Measurements from ENCODE around the gene ZFAND3. TPM values are rescaled to one million over a fixed set of nuclear protein-coding genes. Genes with fewer than 3 reads are reported as not detected.

Gene ZFAND3
- total RNA-seq, 4 donors from 2014 or later: 43.5 to 73.1 (median 49.0) TPM

- TF ChIP-seq, protein P1, sequence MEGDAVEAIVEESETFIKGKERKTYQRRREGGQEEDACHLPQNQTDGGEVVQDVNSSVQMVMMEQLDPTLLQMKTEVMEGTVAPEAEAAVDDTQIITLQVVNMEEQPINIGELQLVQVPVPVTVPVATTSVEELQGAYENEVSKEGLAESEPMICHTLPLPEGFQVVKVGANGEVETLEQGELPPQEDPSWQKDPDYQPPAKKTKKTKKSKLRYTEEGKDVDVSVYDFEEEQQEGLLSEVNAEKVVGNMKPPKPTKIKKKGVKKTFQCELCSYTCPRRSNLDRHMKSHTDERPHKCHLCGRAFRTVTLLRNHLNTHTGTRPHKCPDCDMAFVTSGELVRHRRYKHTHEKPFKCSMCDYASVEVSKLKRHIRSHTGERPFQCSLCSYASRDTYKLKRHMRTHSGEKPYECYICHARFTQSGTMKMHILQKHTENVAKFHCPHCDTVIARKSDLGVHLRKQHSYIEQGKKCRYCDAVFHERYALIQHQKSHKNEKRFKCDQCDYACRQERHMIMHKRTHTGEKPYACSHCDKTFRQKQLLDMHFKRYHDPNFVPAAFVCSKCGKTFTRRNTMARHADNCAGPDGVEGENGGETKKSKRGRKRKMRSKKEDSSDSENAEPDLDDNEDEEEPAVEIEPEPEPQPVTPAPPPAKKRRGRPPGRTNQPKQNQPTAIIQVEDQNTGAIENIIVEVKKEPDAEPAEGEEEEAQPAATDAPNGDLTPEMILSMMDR (IDR thresholded peaks at IDR 0.05; ENCODE audit: low read depth): no peak
These were observed 226.3 kb downstream of the ZFAND3 start for GRCh38 chr6:38045701-38046305.

DNA sequence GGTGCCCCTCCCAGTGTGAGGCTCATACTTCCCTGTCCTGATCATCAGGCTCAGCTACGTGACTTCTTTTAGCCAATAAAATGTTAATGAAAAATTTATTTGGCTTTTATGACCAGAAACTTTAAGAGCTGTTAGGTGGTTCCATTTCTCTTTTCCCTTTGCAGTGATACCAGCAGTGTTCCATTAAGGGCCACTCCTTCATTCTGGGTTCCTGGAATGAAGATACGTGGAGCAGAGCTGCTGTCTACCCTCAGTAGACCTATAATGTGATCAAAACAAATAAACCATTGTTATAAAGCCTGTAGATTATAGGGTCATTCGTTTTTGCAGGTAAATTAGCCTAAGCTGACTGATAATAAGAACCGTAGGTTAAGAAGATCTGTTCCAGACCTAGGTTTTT lies 228.0 kb downstream of the ZFAND3 start:
- TF ChIP-seq, protein P1 (IDR thresholded peaks at IDR 0.05; ENCODE audit: low read depth): no peak

DNA sequence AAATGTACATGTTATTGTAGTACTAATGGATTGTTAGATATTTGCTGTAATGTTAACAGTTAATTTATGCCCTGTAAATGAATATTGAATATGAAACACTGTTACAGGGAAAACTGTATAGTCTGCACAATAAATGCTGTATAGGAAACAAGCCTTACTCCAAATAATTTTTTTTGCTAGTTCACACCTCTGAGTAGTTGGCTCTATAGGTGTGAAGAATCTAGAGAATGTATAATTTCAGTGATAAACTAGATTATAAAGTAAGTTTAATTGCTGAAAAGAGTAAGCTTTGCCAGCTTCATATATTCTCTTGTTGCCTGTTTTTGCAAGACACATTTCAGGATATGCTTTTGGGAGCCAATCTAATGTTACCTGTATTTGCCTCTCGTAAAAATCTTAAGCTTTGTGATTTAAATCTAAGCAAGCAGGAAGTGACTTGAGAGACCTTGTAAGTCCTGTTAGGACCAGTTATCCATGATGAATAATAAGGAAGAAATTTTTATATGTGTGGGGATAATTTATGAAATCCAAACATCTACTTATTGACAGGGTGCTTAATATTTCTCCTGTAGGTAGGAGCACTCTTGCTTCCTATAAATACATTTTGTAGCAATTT lies 232.4 kb downstream of the ZFAND3 start:
- TF ChIP-seq, protein P1 (IDR thresholded peaks at IDR 0.05; ENCODE audit: low read depth): no peak

- TF ChIP-seq, protein P1 (IDR thresholded peaks at IDR 0.05; ENCODE audit: low read depth): no peak
These were observed 235.1 kb downstream of the ZFAND3 start for GRCh38 chr6:38054527-38055202.

DNA sequence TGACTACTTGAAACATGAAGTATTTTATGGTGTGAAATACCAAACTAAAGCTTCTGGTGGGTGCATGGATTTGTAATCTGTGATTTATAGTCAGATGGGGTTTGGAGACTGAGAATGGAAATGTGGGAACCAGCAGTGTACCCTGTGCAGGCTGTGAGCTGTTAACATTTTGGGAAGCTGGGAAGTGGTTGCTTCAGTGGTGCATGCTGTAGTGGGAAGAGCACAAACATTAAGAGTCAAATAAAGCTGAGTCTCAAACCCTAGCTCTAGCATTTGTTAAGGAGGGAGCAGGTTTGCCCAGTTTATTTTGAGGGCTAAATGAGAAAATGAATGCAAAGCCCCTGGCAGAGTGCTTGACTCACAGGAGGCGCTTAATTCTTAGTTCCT lies 235.7 kb downstream of the ZFAND3 start:
- TF ChIP-seq, protein P1 (IDR thresholded peaks at IDR 0.05; ENCODE audit: low read depth): no peak

DNA sequence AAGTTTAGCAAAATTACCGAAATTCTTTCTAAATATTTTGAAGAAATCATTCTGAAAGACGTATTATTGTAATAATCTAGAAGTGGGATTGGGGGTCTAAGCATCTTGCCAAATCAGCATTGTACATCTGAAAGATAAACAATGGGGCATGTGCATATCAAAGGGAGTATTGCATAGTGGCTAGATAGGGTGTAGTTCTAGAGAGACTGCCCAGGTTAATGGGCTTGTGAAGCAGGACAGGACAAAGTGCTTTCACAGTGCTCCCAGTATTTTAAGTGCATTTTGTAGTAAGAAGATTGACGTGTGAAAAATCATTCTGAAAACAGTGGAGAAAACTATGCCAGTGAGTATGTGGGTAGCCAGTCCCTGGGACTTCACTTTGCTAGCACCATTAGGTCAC lies 236.8 kb downstream of the ZFAND3 start:
- TF ChIP-seq, protein P1 (IDR thresholded peaks at IDR 0.05; ENCODE audit: low read depth): no peak

GRCh38 chr6:38057994-38058393 lies 238.5 kb downstream of the ZFAND3 start:
- TF ChIP-seq, protein P1 (IDR thresholded peaks at IDR 0.05; ENCODE audit: low read depth): no peak
